ENCODE measurements around the gene IPO8. TPM values are rescaled to one million over a fixed set of nuclear protein-coding genes. Genes with fewer than 3 reads are reported as not detected.

The IPO8 gene
- total RNA-seq, 1 experiment from 2014 or later, result 48.0 TPM

- Histone ChIP-seq H3K27ac (ENCODE audit: insufficient read length, low read depth, low read length) (no peak overlapping the region), H3K18ac (ENCODE audit: insufficient read length, low read depth, low read length) (no peak overlapping the region), H3K23ac (ENCODE audit: insufficient read length, low read depth, low read length) (no peak overlapping the region), H2BK5ac (ENCODE audit: insufficient read length, low read length) (no peak overlapping the region), H3K27me3 (ENCODE audit: insufficient read depth, low read length) (no peaks in the 10 kb centered on the region), H3T11ph (ENCODE audit: low read length) (no peak overlapping the region), H4K5ac (ENCODE audit: insufficient read length, low read depth, low read length) (no peak overlapping the region), H3K9ac (ENCODE audit: extremely low read depth, insufficient read length, low read length) (no peak overlapping the region), H3K9me3 (ENCODE audit: control insufficient read depth, low read depth, low read length) (no peaks in the 10 kb centered on the region), H3K4me2 (ENCODE audit: insufficient read depth, insufficient read length, low read length) (no peak overlapping the region), H3K79me1 (ENCODE audit: insufficient read depth, low read depth, low read length, poor library complexity, severe bottlenecking) (no peaks in the 10 kb centered on the region), H3K4ac (ENCODE audit: low read depth, low read length) (no peak overlapping the region), H4K91ac (ENCODE audit: insufficient read length, low read depth, low read length) (no peak overlapping the region), H3K56ac (ENCODE audit: insufficient read length, low read depth, low read length) (no peak overlapping the region), H2AK5ac (ENCODE audit: insufficient read length, low read length) (no peak overlapping the region), H2BK120ac (ENCODE audit: low read depth, low read length, poor library complexity, severe bottlenecking) (no peak overlapping the region), H3K14ac (ENCODE audit: insufficient read depth, low read length) (no peak overlapping the region), H3K4me1 (ENCODE audit: insufficient read depth, low read length) (no peaks in the 10 kb centered on the region), H2BK12ac (ENCODE audit: insufficient read length, low read depth, low read length) (no peak overlapping the region), H2AFZ (ENCODE audit: low read length) (no peak overlapping the region), H3K23me2 (ENCODE audit: insufficient read length, low read depth, low read length, poor library complexity, severe bottlenecking) (peaks cover 10% of the 10 kb centered on the region), H4K8ac (replicated peaks; ENCODE audit: insufficient read length, low read depth, low read length) (no peak overlapping the region), H4K20me1 (ENCODE audit: control insufficient read depth, insufficient read depth, insufficient read length) (no peaks in the 10 kb centered on the region), H2BK20ac (ENCODE audit: low read depth, low read length, poor library complexity, severe bottlenecking) (no peak overlapping the region), H2BK15ac (ENCODE audit: low read depth, low read length) (no peak overlapping the region), H3K79me2 (ENCODE audit: insufficient read depth, low read length) (peaks cover 2% of the 10 kb centered on the region; the same call in 1 of the 2 replicates)
- Mint-ChIP-seq H3K4me3 (no peak overlapping the region), H3K27ac (peak overlapping the region in 1 of 3 experiments; percentile 16; a peak in 1 of 7 replicates), H3K27me3 (ENCODE audit: low read depth) (no peaks in the 10 kb centered on the region), H3K4me1 (peaks cover 26 to 28% of the 10 kb centered on the region in 2 experiments), H3K9me3 (no peaks in the 10 kb centered on the region), H3K36me3 (ENCODE audit: insufficient read depth in 1 of 3, low read depth in 3 of 3) (no peaks in the 10 kb centered on the region)
- no peak for DNase-seq
- no CpG with 5 or more reads among the region's 4 CpGs for WGBS (ENCODE audit: extremely low coverage, insufficient read length, low lambda C conversion rate)
- TF ChIP-seq, protein P1, sequence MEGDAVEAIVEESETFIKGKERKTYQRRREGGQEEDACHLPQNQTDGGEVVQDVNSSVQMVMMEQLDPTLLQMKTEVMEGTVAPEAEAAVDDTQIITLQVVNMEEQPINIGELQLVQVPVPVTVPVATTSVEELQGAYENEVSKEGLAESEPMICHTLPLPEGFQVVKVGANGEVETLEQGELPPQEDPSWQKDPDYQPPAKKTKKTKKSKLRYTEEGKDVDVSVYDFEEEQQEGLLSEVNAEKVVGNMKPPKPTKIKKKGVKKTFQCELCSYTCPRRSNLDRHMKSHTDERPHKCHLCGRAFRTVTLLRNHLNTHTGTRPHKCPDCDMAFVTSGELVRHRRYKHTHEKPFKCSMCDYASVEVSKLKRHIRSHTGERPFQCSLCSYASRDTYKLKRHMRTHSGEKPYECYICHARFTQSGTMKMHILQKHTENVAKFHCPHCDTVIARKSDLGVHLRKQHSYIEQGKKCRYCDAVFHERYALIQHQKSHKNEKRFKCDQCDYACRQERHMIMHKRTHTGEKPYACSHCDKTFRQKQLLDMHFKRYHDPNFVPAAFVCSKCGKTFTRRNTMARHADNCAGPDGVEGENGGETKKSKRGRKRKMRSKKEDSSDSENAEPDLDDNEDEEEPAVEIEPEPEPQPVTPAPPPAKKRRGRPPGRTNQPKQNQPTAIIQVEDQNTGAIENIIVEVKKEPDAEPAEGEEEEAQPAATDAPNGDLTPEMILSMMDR (conservative IDR thresholded peaks at IDR 0.05), result no peak
Observed at GRCh38 chr12:30691122-30691879, 4.4 kb downstream of the IPO8 start.

Measured in H9 (cell line).